ENCODE measurements around the gene DCTN3.

DCTN3 gene

DNA sequence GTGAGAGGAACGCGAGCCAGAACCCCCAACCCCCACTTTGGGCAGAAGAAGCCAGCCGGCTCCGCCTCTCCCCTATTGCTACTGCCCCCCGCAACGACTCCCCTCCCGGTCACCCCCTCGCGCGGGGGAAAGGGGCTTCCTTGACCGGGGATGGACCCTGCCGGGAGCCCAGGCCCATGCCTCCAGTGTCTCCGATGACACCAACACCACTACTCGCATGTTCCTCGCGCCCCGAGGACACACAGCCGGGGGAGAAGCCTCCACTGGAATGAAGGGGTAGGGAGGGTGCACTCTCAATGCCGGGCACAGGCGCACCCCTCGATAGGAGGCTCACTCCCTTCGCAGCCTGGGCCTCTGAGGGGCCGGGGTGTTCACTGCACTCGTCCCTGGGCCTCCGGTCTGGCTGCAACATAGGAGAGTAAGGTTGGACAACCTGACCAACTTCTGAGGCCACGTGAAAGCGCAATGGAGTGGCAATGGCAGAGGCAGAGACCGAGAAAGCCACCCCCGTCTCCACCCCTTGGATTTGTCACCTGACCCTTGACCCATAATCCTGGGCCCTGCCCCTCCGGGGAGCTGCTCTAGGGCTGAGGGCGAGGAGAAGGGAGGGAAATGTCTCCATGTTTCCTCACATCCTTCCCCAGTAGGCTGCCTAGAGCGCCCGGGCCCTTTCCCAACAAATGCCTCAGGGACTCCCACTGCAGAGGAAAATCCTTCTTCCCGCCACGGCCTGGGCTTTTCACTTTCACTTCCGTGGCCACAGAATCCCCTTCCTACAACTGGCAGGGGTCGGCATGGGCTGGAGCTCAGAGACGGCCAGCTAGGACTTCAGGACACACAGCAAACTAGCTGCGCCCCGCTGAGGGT, 29.7 kb downstream of the DCTN3 start:
- peak; percentile 54 for DNase-seq (ENCODE audit: low spot score)

DNA sequence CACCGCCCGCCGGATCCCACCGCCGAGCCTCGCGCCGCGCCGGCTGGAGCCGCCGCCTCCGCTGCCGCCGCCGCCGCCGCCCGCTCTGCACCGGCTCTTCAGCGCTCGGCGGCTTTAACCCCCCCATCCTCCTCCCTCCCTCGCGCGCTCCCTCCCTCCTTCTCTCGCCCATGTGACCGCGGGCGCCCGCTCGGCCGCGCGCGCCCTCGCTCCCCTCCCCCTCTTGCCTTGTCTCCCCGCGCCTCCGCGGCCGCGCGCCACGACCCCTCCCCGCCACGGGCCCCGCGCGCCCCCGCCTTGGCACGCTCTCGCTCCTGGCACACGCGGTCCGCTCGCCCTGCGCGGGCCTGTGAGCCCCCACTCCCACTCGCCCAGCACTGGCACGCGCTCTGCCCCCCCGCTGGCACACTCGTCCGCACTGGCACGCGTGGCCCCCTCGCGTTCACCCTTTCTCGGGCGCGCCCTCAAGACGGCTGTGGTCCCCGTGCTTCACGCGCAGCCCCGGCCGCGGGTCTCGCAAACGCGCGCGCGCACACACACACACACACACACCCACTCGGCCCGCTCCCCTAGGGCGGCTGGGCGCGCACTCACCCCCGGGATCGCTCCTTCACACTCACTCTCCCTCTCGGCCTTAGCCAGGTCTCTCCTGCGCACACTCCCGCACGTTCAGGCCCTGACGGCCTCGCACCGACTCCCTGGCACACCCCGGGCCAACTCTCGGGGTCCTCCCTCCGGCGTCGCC, 30.5 kb downstream of the DCTN3 start, which contains the start of gene CNTFR:
TSS of gene CNTFR (minus strand) at position 89 of the 745 bp plus-strand sequence. CDS start 20,743 bp downstream, outside the sequence.
- no peak for DNase-seq (ENCODE audit: low spot score)

DNA sequence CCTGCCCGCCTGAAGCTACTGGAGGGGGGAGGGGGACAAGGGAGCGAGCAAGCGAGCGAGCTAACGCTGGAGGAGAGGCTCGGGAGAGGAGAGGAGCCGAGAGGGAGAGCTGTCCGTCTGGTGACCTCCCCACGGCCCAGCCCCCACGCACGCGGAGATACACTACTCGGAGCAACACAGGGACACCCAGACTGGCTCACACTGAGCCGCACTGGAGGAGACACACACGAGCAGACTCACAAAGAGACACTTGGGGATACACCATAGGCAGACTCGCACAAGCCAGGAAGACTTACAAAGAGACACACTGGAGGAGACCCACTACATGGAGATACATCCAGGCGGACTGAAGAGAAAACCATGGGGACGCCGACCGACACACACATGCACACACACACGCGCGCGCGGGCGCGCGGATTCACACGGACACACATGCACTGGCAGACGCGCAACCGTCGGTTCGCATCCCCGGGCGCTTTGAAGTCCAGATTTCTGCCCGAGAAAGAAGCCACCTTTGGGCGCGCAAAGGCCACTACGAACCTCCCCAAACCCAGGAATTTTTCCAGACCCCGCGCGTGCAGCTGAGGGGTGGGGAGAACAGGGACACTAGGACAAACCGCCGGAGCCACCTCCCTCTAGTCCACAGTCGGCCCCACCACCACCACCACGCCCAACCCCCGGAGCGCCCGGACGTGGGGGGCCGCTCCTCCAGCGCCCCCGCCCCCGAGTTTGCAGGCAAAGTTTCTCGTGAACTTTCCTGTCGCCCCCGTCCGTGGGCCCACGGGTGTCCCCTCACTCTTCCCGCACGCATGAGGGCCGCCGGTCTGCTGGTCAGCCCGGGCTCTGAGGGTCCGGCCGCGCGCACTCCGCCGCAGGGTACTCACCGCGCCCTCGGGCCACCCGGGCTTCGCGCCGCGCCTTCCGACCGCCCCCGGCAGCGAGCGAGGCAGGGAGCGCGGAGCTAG, 31.3 kb downstream of the DCTN3 start:
- DNase-seq (ENCODE audit: low spot score) = no peak

DNA sequence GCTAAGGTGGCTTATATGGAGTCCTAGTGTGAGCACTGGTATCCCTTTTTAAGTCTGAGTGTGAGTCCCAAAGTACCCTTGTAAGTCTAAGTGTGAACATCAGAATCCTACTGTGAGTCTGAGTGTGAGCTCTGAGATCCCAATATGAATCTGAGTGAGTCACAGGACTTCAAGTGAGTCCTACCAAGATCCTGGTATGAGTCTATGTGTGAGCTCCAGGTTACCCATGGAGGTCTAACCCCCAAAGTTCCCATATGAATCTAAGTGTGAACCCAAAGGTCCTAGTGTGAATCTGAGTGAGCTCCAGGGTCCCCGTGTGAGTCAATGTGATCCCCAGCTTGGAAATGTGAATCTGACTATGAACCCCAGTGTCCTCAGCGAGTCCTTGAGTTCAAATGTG, 33.0 kb downstream of the DCTN3 start:
- DNase-seq (ENCODE audit: low spot score) = no peak

DNA sequence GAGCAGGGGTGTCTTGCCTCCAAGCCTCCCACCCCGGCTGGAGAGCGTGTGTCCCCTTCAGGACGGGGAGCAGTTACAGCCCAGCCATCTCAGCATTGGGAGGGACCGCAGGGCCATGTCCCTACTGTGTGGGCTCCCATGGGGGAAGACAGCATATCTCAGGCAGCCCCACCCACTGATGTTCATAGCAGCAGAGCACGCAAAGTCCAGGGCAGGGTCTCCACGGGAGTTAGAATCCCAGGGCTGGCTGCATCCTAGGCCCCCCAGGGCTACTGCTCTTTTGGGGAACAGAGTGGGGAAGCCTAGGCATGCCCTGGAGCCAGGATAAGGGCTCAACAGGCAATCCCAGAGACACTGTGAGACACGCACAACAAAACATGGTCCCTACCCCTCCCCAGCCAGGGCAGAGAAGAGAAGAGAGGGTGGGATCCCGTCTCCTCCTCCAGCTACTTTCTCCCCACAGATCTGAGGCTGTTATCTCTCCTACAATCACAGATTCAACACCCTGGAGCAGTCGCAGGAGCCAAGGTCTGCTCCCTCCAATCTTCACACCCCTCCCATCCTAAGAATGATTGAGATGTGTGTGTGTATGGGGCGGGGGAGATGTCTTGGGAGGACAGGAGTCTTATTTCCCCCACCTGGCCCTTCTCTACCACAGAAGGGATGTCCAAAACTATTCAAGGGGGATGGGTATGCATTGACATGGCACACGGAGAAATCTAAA, 34.2 kb downstream of the DCTN3 start:
- DNase-seq (ENCODE audit: low spot score) = no peak

DNA sequence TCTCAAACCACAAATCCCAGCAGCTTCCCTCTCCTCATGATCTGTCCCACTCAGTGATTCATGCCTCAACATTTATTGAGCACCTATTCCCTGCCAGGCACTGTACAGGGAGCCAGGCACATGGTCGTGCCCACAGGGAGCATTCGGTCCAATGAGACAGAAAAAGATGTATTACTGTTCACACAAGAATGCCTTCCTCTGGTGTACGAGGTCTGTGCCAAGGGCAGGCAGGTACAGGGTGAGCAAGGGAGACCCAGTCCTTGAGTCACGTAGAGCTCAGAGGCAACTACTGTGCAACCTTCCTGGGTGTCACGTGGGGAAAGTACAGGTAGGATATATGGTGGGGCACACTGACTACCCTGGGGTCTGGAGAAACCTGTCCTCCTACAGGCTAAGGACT, 35.3 kb downstream of the DCTN3 start:
- DNase-seq (ENCODE audit: low spot score) = no peak

DNA sequence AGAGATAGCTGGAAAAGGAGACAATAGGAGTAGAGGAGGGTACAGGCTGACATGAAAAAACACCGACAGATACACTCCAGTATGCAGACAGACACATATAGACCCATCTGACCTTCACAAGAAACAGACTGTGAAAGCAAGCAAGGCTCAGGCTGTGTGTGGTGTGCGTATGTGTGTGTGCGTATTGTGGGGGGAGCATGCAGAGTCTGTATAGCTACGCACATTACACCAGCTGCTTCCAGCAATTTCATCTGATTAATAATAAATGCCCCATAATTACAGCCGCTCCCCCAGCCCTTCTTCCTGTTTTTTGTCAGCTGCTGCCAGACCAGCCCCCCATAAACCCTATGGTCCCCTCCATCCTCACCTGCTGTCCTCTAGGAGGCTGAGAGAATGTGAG, 37.5 kb downstream of the DCTN3 start:
- no peak for DNase-seq (ENCODE audit: low spot score)

DNA sequence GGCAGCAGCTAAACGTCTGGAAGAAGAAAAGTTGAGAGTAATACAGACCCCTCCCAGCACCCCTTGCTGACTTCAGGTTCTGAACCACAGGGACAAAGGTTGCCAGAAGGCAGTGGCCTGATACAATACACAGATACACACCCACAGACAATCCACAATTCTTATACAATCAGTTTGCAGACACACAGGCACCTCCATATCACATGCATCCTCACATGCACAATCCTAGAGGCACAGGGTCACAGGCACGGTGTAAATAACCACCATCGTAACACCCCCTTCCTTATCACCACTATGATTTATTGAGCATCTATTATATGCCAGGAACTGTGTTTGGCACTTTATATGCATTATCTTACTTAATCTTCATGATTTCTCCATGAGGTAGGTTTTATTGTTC, 39.0 kb downstream of the DCTN3 start:
- no peak for DNase-seq (ENCODE audit: low spot score)

DNA sequence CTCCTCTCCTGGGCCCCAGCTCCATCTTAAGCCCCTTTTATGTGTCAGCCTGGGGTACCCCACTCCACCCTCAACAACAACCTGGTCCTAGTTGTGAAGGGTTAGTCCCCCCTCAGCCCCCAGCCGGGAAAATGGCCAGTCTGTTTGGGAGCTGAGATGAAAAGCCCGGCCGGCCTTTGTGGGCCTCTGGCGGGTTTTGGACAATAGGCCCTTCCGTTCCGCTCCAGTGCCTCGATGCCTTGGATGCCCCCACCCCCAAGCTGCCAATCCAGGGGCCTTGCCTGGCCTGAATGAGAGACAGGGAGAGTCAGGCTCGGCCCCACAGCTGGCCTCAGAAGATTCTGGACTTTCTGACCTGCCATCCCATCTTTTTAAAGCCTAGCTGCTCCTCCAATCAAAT, 39.9 kb downstream of the DCTN3 start:
- no peak for DNase-seq (ENCODE audit: low spot score)

DNA sequence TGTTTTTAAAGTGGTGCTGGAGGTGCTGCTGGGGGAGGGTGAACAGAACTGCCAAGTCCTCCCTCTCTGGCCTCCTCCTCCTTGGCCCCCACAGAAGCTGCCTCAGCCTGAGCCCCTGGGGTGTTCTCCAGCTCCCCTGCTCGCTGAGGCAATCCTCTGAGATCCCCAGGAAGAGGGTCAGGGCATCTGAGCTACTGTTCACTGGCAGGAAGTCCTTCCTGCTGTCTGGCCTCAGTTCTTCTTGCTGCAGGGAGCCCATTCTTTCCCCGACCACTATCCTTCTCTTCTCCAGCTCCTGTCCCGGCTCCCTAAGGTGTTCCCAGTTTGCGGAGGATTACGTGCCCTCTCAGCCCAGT, 40.5 kb downstream of the DCTN3 start:
- no peak for DNase-seq (ENCODE audit: low spot score)

DNA sequence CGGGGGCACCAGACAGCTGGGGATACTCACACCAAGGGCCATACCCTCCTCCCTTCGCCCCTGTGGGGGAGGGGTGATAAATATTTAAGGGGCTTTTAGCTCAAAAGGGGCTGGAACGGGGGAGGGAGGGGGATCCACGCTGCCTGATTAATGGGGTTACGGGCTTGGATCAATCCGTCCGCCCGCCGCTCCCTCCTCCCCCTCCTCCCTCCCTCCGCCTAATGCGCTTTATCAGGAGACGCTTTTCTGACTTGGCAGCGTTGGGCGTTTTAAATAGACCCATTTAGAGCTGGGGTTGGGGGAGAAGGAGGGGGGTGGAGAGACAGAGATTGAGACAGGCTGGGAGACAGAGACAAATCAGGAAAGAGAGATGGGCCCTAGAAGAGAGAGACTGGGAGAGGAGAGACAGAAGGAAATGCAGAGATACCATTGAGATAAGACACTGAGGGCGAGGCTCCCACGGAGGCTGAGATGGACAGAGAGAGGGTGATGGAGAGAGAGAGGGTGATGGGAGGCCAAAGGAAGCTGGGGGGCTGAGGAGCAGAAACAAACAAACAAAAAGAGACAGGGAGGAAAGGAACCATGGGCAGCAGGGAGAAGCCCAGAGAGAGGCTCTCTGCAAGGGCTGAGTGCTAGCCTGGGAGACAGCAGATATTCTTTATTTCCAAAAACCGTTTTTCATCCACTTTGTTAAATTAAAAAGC, 41.0 kb downstream of the DCTN3 start:
- DNase-seq (ENCODE audit: low spot score) = no peak

DNA sequence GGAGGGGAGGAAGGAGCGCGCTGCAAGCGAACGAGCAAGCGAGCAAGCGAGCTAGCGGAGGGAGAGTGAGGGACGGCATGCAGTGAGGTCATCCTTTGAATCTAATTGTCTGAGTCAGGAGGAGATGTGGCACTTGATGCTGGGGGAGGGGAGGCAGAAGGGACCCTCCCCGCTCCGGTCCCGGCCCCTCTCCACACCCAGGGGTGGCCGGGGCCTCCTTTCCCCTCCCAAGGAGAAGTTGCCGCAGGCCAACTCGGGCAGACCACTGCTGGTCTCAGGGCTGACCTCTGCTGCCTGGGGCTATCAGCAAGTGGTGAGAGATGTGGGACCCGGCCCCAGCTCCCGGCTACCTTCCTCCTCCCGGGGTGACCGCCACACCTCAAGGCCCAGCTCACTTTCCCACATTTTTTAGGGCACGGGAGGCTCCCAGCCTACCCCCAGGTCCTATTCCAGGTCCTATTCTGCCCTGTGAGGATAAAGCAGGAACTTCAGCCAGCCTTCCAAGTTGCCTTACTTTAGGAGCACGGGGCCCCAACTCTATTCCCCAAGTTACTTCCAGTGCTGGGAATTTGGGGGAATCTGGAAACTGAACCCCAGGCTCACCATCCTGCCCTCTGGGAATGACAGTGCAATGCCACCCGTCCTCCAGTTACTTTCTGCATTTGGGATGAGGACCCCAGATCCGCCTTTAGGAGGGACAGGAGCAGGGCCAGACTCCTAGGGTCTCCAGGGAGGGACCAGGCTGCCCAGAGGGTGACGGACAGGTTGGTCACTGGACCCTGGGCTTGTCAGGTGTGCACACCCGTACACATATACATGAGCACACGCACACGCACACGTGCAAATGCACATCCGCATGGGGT, 41.8 kb downstream of the DCTN3 start:
- DNase-seq (ENCODE audit: low spot score) = no peak

DNA sequence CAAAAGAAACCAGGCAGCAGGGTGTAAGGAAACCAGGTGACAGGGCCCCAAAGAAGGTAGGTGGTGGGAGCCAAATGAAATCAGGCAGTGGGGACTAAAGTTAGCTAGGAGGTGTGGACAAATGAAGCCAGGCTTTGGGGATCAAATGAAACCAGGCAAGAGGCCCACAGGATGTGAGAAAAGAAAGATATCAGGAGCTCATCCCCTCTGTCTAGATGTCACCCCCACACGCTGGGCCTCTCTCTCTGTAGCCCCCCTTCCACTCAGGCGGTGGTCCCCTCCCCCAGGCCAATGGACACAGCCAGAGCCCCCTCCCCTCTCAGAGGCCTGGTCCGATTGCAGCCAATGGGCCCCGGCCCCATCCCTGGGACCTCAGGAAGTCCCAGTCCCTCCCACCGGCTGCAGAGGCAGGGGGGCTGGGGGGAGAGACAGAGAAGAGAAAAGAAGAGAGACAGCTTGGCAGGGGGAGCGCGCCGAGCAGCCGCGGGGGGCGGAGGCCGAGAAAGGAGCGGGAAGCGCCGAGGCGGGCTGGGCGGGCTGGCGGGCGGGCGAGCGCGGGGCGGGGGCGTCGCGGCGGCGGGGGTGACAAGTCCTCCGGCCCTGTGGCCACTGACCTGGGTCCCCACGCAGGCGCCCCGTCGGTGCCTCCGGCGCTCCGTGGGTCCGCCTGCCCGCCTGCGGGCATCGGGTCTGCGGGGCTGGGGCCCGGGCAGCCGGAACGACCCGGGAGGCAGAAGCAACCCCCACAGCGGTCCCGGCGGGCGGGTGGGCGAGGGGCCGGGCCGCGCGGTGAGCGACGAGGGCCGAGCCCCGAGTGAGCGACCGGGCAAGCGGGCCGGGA, 42.7 kb downstream of the DCTN3 start:
- DNase-seq (ENCODE audit: low spot score) = no peak

DNA sequence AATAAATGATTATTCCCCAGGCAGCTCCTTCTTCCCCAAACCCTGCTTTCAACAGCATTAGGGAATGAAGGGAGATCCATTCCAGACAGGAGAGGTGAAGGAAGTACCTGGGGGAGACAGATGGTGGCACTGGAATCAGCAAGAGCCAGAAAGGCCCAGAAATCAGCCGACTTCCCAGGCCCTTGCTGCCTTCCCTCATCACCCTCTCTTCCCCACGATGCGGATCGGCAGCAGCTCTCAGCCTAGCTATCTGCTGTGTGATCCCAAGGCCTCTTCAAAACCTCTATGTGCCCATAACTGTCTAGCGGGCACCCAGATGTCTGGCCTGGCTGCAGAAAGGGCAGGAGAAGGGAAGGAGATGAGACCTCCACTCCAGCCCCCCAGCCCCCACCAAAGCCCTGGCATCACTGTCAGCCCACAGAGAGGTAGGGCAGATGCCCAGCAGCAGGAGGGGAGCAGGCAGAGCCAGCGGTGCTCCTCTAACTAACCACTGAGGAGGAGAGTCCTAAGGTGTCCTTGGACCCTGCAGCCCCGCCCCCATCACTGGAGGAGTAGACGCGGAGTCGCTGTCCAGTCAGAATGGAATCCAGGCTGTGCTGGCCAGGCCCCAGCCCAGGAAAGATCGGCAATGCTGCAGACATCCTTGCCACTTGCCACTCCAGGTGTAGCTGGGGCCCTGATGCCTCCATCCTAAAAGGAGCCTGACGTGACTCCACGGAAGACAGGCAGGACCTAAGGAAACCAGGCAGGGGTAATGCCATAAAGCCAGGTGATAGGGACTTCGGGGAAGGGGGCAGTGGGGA, 43.5 kb downstream of the DCTN3 start:
- DNase-seq (ENCODE audit: low spot score) = no peak

DNA sequence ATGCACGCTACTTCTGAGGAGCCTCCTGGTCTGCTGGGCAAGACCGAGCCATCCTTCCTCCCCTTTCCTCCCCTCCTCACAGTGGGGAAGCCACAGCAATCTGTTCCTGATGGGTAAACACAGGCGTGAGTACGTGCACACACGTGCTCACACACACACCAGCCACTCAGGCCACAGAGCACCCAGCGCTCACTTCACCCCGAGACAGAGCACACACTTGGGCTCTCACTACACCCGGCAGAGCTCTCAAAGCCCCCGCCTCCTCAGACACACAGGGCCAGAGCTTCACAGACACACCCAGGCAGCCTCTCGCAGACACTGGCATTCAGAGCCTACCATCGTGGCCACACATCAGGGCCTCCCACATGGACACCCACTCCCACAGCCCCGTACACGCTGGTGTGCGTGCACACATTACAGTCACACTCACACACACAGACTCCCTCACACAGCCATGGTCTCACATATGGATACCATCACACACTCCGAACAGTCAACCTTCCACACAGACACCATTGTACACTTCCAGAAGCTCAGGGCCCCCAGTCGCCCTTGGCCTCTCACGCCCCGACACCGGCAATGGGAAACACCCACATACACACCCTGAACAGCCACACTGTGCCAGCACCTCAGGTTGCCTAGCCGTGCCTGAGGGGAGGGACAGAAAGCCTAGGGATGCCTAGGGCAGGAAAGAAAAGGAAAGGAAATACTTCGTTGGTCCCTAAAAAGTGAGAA, 44.3 kb downstream of the DCTN3 start:
- DNase-seq (ENCODE audit: low spot score) = no peak

DNA sequence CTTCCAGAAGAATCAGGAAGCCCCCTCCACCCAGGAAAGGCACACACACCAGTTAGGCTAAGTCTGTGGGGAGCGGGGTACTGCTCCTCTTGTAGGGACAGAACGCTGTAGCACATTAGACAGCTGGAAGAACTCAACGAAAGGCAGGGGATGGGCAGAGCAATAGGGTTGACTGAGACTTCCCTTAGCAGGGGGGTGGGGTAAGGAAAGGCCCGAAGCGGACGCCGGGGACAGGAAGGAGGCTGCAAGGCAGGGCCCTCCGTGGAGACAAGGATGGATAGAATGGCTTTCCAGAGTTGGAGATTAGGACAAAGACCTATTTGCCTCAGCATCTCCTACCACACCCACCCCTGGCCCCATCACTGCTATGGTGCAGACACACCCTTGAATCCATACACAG, 45.1 kb downstream of the DCTN3 start:
- no peak for DNase-seq (ENCODE audit: low spot score)

DNA sequence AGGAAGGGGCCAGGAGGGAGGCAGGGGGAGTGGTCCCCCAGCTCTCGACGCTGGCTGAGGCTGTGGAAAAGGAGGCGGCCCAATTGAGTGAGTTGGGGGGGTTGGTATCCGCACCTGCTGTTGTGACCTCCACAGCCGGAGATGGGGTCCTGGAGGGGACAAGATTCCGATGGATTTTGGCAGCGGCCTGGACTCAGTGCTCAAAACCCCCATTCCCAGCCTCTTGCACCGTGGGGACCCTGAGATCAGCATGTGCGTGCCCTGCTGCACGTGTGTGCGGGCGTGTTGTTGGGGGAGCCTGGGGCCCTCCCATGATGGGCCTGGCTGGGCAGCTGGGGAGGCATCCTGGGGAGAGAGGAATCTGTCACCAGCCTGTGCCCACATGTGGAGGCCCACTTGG, 45.7 kb downstream of the DCTN3 start:
- no peak for DNase-seq (ENCODE audit: low spot score)
